DND-41 (cell line): Measurements from ENCODE around the gene FAM228B.

Experiments
- ATAC-seq: fragments of 200-7000 bp; cut with Tn5 transposase; 3 replicates; pipeline ENCODE4 v1.9.1; 2021; ENCODE audit warnings: low read depth; ENCODE audit not compliant: insufficient read depth
- DNase-seq: peaks from one replicate; pipeline ENCODE4 v3.0.0-alpha.2; 2020
- H2AFZ ChIP-seq: 2 replicates; pipeline ENCODE4 v1.6.0; 2012; ENCODE audit warnings: low read depth, low read length
- H3K27ac ChIP-seq: 2 replicates; pipeline ENCODE4 v1.5.1; 2012; ENCODE audit warnings: low read length, inconsistent platforms
- H3K27me3 ChIP-seq: fragments of 200-600 bp; sonication (generic); 2 replicates; pipeline ENCODE4 v1.6.0; 2012; ENCODE audit warnings: low read length, mild to moderate bottlenecking, inconsistent platforms; ENCODE audit not compliant: insufficient read depth, poor library complexity
- H3K36me3 ChIP-seq: 2 replicates; pipeline ENCODE4 v1.5.1; 2012; ENCODE audit warnings: low read length, inconsistent platforms; ENCODE audit not compliant: insufficient read depth
- H3K4me1 ChIP-seq: 2 replicates; pipeline ENCODE4 v1.5.1; 2012; ENCODE audit warnings: mild to moderate bottlenecking, low read length; ENCODE audit not compliant: insufficient read depth
- H3K4me2 ChIP-seq: 2 replicates; pipeline ENCODE4 v1.6.0; 2012; ENCODE audit warnings: mild to moderate bottlenecking, moderate library complexity, low read length, inconsistent platforms; ENCODE audit not compliant: insufficient read depth
- H3K4me3 ChIP-seq, 2 experiments: fragments of 200-600 bp in 1 of 2; shearing (Covaris generic) in 1 of 2; 2 replicates each; pipeline ENCODE4 v1.5.1; 2012 to 2016; ENCODE audit warnings: inconsistent platforms in 2 of 2, low read length in 2 of 2, mild to moderate bottlenecking in 2 of 2, low read depth in 1 of 2, moderate library complexity in 1 of 2
- H3K79me2 ChIP-seq: 2 replicates; pipeline ENCODE4 v1.6.0; 2012; ENCODE audit warnings: low read length, inconsistent platforms; ENCODE audit not compliant: insufficient read depth
- H3K9ac ChIP-seq: 2 replicates; pipeline ENCODE4 v1.6.0; 2012; ENCODE audit warnings: low read depth, mild to moderate bottlenecking, inconsistent platforms, low read length, moderate library complexity
- H3K9me3 ChIP-seq: 2 replicates; pipeline ENCODE4 v1.5.1; 2012; ENCODE audit warnings: low read length, moderate library complexity, mild to moderate bottlenecking, inconsistent platforms; ENCODE audit not compliant: insufficient read depth, severe bottlenecking
- H4K20me1 ChIP-seq: 2 replicates; pipeline ENCODE4 v1.6.0; 2012; ENCODE audit warnings: low read length; ENCODE audit not compliant: insufficient read depth
- EZH2 ChIP-seq: IDR thresholded peaks from 3 replicates; pipeline ENCODE4 v1.6.1; 2012; ENCODE audit warnings: borderline replicate concordance, low read depth, mild to moderate bottlenecking, moderate library complexity, low read length, inconsistent platforms; ENCODE audit not compliant: severe bottlenecking
- TF ChIP-seq, protein P1 (sequence below): IDR thresholded peaks from 2 replicates; pipeline ENCODE4 v1.5.1; 2012; ENCODE audit warnings: borderline replicate concordance, low read length, moderate library complexity, mild to moderate bottlenecking; ENCODE audit not compliant: poor library complexity, severe bottlenecking; ENCODE audit errors: extremely low read depth

Gene FAM228B

DNA sequence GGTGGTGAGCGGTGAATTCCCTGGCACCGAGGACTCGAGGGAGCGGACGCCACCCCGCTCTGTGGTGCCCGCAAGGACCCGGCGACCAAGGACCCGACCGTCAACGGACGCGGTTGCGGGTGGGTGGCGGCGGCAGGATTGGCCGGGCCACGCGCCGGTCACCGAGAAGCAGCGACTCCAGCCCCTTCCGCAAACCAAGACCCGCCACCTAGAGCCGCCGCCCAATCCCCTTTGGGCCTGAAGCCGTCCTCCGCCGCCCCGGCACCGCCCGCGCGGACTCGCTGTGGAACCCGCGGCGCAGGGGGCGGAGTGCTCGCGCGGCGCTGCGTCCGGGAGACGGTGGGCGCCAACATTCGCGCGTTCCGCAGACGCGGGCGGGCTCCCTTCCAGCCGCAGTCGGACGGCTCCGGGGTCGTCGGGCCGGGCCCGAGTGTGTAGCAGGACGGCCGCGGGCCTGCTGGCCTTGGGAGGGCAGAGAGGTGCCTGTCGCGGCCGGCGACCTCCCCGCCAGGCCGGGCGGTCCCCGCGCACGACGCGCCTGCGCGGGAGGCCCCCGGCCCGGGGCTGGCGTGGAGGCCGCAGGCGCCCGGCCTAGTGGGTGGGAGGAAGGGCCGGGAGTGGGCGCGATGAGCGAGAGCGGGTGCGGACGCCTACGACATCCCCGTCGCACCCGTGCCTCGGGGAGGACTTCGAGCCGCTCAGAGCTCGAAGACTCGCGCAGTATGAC is at the start of gene FAM228B, which contains the start of gene PFN4:
FAM228B (plus strand) TSS at position 275 of the 727 bp plus-strand sequence. CDS start 893 bp downstream, outside the sequence.
PFN4 (minus strand) TSS at position 140 of the 727 bp plus-strand sequence. CDS start 799 bp downstream, outside the sequence.
- H3K9ac ChIP-seq = peak within 1 kb of the TSS; percentile 79
- H3K4me1 ChIP-seq = peaks cover 26% of the 10 kb centered on the region
- no peaks in the 10 kb centered on the region for H4K20me1 ChIP-seq
- no peaks in the 10 kb centered on the region for H3K9me3 ChIP-seq
- TF ChIP-seq EZH2 = no peak
- TF ChIP-seq, protein P1, sequence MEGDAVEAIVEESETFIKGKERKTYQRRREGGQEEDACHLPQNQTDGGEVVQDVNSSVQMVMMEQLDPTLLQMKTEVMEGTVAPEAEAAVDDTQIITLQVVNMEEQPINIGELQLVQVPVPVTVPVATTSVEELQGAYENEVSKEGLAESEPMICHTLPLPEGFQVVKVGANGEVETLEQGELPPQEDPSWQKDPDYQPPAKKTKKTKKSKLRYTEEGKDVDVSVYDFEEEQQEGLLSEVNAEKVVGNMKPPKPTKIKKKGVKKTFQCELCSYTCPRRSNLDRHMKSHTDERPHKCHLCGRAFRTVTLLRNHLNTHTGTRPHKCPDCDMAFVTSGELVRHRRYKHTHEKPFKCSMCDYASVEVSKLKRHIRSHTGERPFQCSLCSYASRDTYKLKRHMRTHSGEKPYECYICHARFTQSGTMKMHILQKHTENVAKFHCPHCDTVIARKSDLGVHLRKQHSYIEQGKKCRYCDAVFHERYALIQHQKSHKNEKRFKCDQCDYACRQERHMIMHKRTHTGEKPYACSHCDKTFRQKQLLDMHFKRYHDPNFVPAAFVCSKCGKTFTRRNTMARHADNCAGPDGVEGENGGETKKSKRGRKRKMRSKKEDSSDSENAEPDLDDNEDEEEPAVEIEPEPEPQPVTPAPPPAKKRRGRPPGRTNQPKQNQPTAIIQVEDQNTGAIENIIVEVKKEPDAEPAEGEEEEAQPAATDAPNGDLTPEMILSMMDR = no peak
- DNase-seq (peak; percentile 83), ATAC-seq (peak; percentile 91)
- peak within 1 kb of the TSS; percentile 88 for H3K4me2 ChIP-seq
- H3K27me3 ChIP-seq = no peaks in the 10 kb centered on the region
- H2AFZ ChIP-seq = peak within 1 kb of the TSS; percentile 87
- H3K27ac ChIP-seq = peak within 1 kb of the TSS; percentile 89
- peak within 1 kb of the TSS; percentile 38 to 77 for H3K4me3 ChIP-seq
- no peaks in the 10 kb centered on the region for H3K36me3 ChIP-seq
- H3K79me2 ChIP-seq = peaks cover 6% of the 10 kb centered on the region; the same call in 1 of the 2 replicates

DNA sequence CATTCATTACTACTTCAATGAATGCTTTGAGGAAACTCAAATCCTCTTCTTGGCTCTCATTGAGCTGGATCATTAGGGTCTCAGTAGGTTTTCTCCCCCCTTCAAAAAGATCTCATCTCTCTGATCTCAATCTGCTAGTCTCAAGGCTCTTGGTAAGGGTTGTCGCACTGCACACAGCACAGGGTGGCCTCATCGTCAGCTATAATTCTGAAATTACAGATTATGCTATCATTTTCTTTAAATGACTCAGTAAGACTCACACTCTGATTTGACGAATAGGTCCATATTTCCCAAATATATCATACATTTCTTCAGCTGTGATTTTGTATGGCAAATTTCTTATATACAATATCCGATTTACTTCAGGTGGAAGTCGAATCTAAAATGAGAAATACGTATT is 49.5 kb upstream of the FAM228B start:
- ATAC-seq = no peak

DNA sequence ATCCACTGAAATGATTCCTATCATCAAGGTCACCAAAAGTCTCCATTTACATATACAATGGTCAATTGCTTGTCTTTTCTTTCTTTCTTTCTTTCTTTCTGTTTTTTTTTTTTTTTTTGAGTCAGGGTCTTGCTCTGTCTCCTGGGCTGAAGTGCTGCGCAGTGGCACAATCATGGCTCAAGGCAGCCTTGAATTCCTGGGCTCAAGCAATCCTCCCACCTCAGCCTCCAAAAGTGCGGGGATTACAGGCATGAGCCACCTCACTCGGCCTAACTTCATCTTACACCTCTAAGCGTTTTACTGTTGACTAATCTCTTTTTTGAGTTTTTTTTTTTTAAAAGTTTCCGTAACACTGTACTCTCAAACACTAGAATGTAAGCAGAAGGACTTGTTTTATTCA is 48.0 kb upstream of the FAM228B start:
- Histone ChIP-seq H3K27ac (peak overlapping the region; percentile 94; the same call in 1 of the 2 replicates), H3K4me1 (peaks cover 41% of the 10 kb centered on the region), H3K79me2 (peaks cover 52% of the 10 kb centered on the region), H3K36me3 (peaks cover 31% of the 10 kb centered on the region), H2AFZ (no peak overlapping the region; the same call in 1 of the 2 replicates), H3K4me2 (peak overlapping the region; percentile 78), H4K20me1 (peaks cover 3% of the 10 kb centered on the region; the same call in 1 of the 2 replicates), H3K27me3 (no peaks in the 10 kb centered on the region), H3K4me3 (peak overlapping the region; percentile 91 to 96), H3K9ac (peak overlapping the region; percentile 81), H3K9me3 (no peaks in the 10 kb centered on the region)
- ATAC-seq (no peak), DNase-seq (no peak)
- no peak for TF ChIP-seq EZH2
- TF ChIP-seq, protein P1 = no peak

More for the DNA sequence above, 49.5 kb upstream of the FAM228B start:
- no peak overlapping the region for H3K27ac ChIP-seq
- H3K9me3 ChIP-seq = no peaks in the 10 kb centered on the region
- H3K9ac ChIP-seq = no peak overlapping the region
- no peak overlapping the region for H3K4me2 ChIP-seq
- TF ChIP-seq EZH2 = no peak
- TF ChIP-seq, protein P1 = no peak
- no peak overlapping the region for H3K4me3 ChIP-seq
- peaks cover 42% of the 10 kb centered on the region for H3K36me3 ChIP-seq
- peaks cover 56% of the 10 kb centered on the region for H3K79me2 ChIP-seq
- H4K20me1 ChIP-seq = peaks cover 6% of the 10 kb centered on the region; the same call in 1 of the 2 replicates
- H2AFZ ChIP-seq = no peak overlapping the region
- peaks cover 41% of the 10 kb centered on the region for H3K4me1 ChIP-seq
- H3K27me3 ChIP-seq = no peaks in the 10 kb centered on the region
- no peak for DNase-seq
